ENCODE measurements around the gene KCND3.

- TF ChIP-seq EZH2phosphoT487 (IDR thresholded peaks at IDR 0.05; ENCODE audit: borderline replicate concordance) (no peak), CTCF (conservative IDR thresholded peaks at IDR 0.05; ENCODE audit: low read length) (no peak)
These were observed 40.7 kb upstream of the KCND3 start for GRCh38 chr1:112030157-112030556.
